GM12874 (cell line): ENCODE data around the gene HMMR.

Source experiments
- CTCF ChIP-seq: IDR thresholded peaks from 2 replicates; pipeline ENCODE4 v1.5.1; 2011; ENCODE audit warnings: low read depth, mild to moderate bottlenecking, control low read depth, low read length, moderate library complexity; ENCODE audit not compliant: insufficient read depth

HMMR gene

GRCh38 chr5:163535290-163535689 is 74.9 kb downstream of the HMMR start:
- TF ChIP-seq CTCF, result no peak

GRCh38 chr5:163540696-163541095 is 80.3 kb downstream of the HMMR start:
- TF ChIP-seq CTCF, result no peak
